Transverse colon (tissue), 4 donors: Measurements from ENCODE around the gene ELMO3. TPM values are rescaled to one million over a fixed set of nuclear protein-coding genes. Genes with fewer than 3 reads are reported as not detected.

Source experiments
- DNase-seq: peaks from one replicate; pipeline ENCODE4 v3.0.0-alpha.2; 2019
- H3K27ac ChIP-seq, 4 donors: fragments of 200-600 bp; sonication (generic); 2 replicates each; pipeline ENCODE4 v1.5.1; 2016 to 2018; ENCODE audit warnings: inconsistent platforms in 4 of 4
- H3K27me3 ChIP-seq: fragments of 200-600 bp; sonication (generic); 2 replicates; pipeline ENCODE4 v1.5.1; 2017; ENCODE audit warnings: inconsistent platforms
- H3K36me3 ChIP-seq, 4 donors: fragments of 200-600 bp; sonication (generic); 2 replicates each; pipeline ENCODE4 v1.5.1; 2017 to 2019; ENCODE audit warnings: inconsistent platforms in 4 of 4
- H3K4me1 ChIP-seq, 4 donors: fragments of 200-600 bp; sonication (generic); 2 replicates each; pipeline ENCODE4 v1.5.1; 2017 to 2020; ENCODE audit warnings: inconsistent platforms in 4 of 4
- H3K4me3 ChIP-seq, 4 donors: fragments of 200-600 bp; sonication (generic); 1 replicate in 1 of 4; 2 replicates in 3 of 4; pipeline versions ENCODE4 v1.5.1 to v1.6.1; 2017 to 2019; ENCODE audit warnings: inconsistent platforms in 4 of 4
- H3K9me3 ChIP-seq, 2 donors: fragments of 200-600 bp; sonication (generic); 2 replicates each; pipeline ENCODE4 v1.5.1; 2017 to 2019; ENCODE audit warnings: inconsistent platforms in 2 of 2
- EP300 ChIP-seq: sonication (generic); formaldehyde crosslinking; IDR thresholded peaks from one replicate; pipeline ENCODE4 v1.6.1; 2017; ENCODE audit warnings: antibody characterized with exemption, low read depth
- POLR2A ChIP-seq: fragments of 450-650 bp; IDR thresholded peaks from one replicate; pipeline ENCODE4 v1.6.1; 2016; ENCODE audit warnings: antibody characterized with exemption, mild to moderate bottlenecking, moderate library complexity
- POLR2AphosphoS5 ChIP-seq, 3 donors: sonication (generic); formaldehyde crosslinking; IDR thresholded peaks; one replicate each; pipeline ENCODE4 v1.6.1; 2016; ENCODE audit warnings: antibody characterized with exemption in 3 of 3
- WGBS, 2 donors: methylation state at CpG; one replicate each; pipeline ENCODE4 v1.1.5; 2018; ENCODE audit warnings: low coverage in 1 of 2; 5-methylcytosine and 5-hydroxymethylcytosine counted together
- in situ Hi-C, 4 donors: fragments of 200-750 bp; cut with MboI; loops; one replicate each; pipeline versions ENCODE4 v1.15.0 to v1.15.1; 2017; ENCODE audit warnings: low sequenced_read_pairs in 3 of 4, low pct_ligation_motif_present in 1 of 4, low pct_unique_long_range_greater_than_20kb in 1 of 4
- intact Hi-C: fragments of 100-400 bp; cut with DNase I; formaldehyde crosslinking; loops from one replicate; pipeline ENCODE4 v1.15.1; 2023; ENCODE audit warnings: low total_unique reads
- total RNA-seq, 4 donors: library from RNA; depleted of rRNA; stranded (reverse); fragments of >200 nt; gene quantifications; one replicate each; pipeline ENCODE4 v1.1.0, GENCODE V29; 2016
- TF ChIP-seq, protein P1 (sequence below), 5 experiments: fragments of 200-600 bp in 3 of 5; fragments of 450-650 bp in 2 of 5; sonication (generic) in 3 of 5; IDR thresholded peaks; 1 replicate in 2 of 5; 2 replicates in 3 of 5; pipeline ENCODE4 v1.5.1; 2016 to 2017; ENCODE audit warnings: antibody characterized with exemption in 5 of 5, inconsistent platforms in 3 of 5, mild to moderate bottlenecking in 2 of 5, moderate library complexity in 1 of 5

Gene ELMO3
- total RNA-seq, 4 donors from 2014 or later, result 61.0 to 91.5 (median 77.7) TPM

DNA sequence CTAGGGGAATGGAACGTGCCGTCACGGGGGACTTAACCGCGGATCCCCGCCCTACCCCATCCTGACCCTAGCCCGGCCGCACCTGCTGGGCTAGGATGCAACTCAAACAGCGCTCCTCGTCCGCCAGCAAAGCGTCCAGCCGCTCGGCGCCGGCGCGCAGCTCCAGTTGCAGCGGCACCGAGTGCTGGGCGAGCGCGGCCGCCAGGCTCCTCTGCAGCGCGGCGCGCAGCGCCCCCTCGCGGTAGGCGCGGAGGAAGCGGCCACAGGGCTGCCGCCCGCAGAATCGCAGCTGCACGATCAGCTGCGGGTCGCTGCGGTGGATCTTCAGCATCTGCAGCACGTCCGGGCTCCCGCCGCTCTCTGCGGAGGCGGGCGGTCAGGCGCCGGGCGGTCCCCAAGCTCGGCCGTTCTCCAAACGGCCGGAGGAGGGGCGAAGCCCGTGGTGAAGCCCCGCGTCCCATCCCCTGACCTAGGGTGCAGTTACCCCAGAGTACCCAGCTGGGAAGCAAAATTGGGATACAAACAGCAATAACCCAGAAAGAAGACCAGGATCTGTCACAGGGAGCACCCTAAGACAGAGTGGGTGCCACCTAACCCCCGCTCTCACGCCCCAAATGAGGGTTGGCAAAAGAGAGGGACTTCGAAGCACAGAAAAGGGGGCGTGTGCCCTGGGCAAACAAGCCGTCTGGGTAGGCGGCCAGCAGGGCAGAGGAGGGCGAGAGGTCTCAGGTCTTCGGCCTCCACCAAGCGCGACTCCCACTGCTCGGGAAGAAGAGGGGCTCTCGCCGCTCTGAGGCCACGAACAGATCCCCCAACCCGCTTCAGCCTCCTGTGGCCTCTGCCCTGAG, 43.4 kb upstream of the ELMO3 start:
- H3K27ac ChIP-seq, result no peak overlapping the region
- in situ Hi-C loops, result loop anchor here in 3 of 4 donors (10.0 to 25.0 kb wide), 3 partner anchors 141 to 193 kb away; partner anchors contain the start of genes CES3 (in 1 of the 3) and CES4A (in 1 of the 3)
- H3K36me3 ChIP-seq, result no peaks in the 10 kb centered on the region
- DNase-seq, result peak; percentile 80
- peaks cover 11 to 49% (median 38%) of the 10 kb centered on the region in 4 donors for H3K4me1 ChIP-seq
- H3K9me3 ChIP-seq, result no peaks in the 10 kb centered on the region
- intact Hi-C loops, result loop anchor here (2.0 kb wide), 1 partner anchor 177 kb away; no protein-coding TSS in a partner anchor
- WGBS, 2 donors, result 23 to 43% methylated on average over 4 to 40 of the region's 74 CpGs
- H3K4me3 ChIP-seq, result peak overlapping the region in 2 of 4 donors; percentile 12 to 30
- TF ChIP-seq POLR2AphosphoS5 (IDR thresholded peaks at IDR 0.05) (peak in 1 of 3 donors; percentile 26), POLR2A (no peak), EP300 (no peak)
- TF ChIP-seq, protein P1, sequence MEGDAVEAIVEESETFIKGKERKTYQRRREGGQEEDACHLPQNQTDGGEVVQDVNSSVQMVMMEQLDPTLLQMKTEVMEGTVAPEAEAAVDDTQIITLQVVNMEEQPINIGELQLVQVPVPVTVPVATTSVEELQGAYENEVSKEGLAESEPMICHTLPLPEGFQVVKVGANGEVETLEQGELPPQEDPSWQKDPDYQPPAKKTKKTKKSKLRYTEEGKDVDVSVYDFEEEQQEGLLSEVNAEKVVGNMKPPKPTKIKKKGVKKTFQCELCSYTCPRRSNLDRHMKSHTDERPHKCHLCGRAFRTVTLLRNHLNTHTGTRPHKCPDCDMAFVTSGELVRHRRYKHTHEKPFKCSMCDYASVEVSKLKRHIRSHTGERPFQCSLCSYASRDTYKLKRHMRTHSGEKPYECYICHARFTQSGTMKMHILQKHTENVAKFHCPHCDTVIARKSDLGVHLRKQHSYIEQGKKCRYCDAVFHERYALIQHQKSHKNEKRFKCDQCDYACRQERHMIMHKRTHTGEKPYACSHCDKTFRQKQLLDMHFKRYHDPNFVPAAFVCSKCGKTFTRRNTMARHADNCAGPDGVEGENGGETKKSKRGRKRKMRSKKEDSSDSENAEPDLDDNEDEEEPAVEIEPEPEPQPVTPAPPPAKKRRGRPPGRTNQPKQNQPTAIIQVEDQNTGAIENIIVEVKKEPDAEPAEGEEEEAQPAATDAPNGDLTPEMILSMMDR (IDR thresholded peaks at IDR 0.05), result peak; percentile 56 to 98 (median 96)
- peaks cover 5% of the 10 kb centered on the region for H3K27me3 ChIP-seq

DNA sequence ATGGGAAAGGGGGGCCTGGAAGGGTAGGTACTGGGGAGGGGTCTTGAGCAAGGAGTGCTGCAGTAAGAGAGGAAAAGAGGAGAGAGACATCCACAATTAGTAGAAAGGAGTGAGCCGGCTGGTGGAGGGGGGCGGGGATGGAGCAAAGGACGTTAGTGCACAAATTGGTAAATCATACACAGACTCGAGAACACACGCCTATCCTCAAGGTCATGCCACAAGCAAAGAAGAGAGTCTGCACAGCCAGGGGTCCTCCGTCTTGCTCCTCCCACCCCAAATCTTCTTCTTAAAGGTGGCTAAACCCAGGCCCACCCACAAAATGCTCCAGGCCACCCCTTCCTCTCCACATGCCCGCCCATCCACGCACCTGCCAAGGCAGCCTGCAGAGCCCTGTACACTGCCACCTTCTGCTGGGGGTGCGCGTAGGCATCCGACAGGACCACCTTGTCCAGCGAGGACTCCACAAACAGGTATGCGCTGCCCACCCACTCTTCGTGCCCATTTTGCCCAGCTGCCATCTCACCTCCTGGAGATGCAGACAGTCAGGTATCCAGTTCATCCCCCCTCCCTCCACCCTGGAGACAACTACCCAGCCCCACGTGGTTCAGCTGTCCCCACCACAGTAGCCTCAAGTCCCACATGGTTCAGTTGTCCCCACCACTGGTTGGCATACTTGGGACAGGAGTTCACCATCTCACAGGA, 42.6 kb upstream of the ELMO3 start:
- no peaks in the 10 kb centered on the region for H3K9me3 ChIP-seq
- no peaks in the 10 kb centered on the region for H3K36me3 ChIP-seq
- in situ Hi-C loops, result loop anchor here in 3 of 4 donors (10.0 to 25.0 kb wide), 3 partner anchors 141 to 194 kb away; partner anchors contain the start of genes CES3 (in 1 of the 3) and CES4A (in 1 of the 3)
- intact Hi-C loops, result loop anchor here (2.0 kb wide), 1 partner anchor 177 kb away; no protein-coding TSS in a partner anchor
- no peaks in the 10 kb centered on the region for H3K27me3 ChIP-seq
- TF ChIP-seq POLR2A (no peak), EP300 (no peak), POLR2AphosphoS5 (IDR thresholded peaks at IDR 0.05) (no peak)
- TF ChIP-seq, protein P1 (IDR thresholded peaks at IDR 0.05), result no peak
- no peak overlapping the region for H3K4me3 ChIP-seq
- 0 to 56% methylated on average over 1 to 15 of the region's 15 CpGs for WGBS, 2 donors
- no peak for DNase-seq
- no peak overlapping the region for H3K27ac ChIP-seq
- peaks cover 11 to 48% (median 38%) of the 10 kb centered on the region in 4 donors for H3K4me1 ChIP-seq

DNA sequence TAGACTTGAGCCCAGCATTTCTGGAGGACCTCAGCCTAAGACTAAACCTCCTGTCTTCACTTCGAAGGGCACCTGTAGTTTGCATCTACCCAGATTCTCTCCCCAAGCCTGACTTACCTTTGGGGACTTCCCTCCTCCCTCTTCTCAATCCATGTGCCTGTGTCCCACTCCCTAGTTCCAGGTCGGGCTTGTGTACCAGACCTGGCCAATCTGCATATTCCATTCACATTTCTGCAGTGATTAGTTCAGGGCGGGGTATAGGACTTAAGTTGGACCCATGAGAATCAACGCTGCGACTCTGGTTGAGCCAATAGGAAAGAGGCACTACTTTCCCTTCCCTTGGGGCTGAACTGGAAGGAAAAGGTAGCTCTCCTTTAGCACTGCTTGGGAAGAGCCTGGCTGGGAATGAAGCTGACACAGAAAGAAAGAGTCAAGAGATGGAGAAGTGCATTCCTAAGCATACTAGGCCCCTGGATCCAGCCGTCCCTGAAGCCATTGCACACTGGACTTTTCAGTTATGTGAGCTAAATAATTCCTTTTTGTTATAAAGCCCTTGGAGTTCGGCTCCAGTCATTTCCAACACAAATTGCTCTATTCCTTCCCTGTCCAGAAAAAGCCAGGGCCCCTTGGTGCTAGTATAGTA, 41.7 kb upstream of the ELMO3 start:
- DNase-seq, result no peak
- in situ Hi-C loops (loop anchor here in 3 of 4 donors (10.0 to 25.0 kb wide), 3 partner anchors 142 to 195 kb away; partner anchors contain the start of genes CES3 (in 1 of the 3) and CES4A (in 1 of the 3)), intact Hi-C loops (loop anchor here (2.0 kb wide), 1 partner anchor 178 kb away; no protein-coding TSS in a partner anchor)
- H3K27me3 ChIP-seq, result peaks cover 9% of the 10 kb centered on the region
- no peak overlapping the region for H3K4me3 ChIP-seq
- H3K36me3 ChIP-seq, result no peaks in the 10 kb centered on the region
- peaks cover 12 to 53% (median 40%) of the 10 kb centered on the region in 4 donors for H3K4me1 ChIP-seq
- no peaks in the 10 kb centered on the region for H3K9me3 ChIP-seq
- peak overlapping the region in 3 of 4 donors; percentile 90 to 93 (median 92) for H3K27ac ChIP-seq
- TF ChIP-seq POLR2A, result no peak
- TF ChIP-seq POLR2AphosphoS5 (IDR thresholded peaks at IDR 0.05), result no peak
- TF ChIP-seq EP300, result no peak
- TF ChIP-seq, protein P1 (IDR thresholded peaks at IDR 0.05), result no peak
- 83 to 88% methylated on average over 3 to 7 of the region's 7 CpGs for WGBS, 2 donors
